Activated CD8-positive, alpha-beta memory T cell treated with anti-CD3 and anti-CD28 coated beads, Interleukin-2, amount 50 U/mL, for 24 hours (primary cell): ENCODE data around the gene GZMM.
A peak's percentile ranks its signal among the peaks of the same experiment; 100 is the strongest.

Experiments
- DNase-seq: peaks from one replicate; pipeline ENCODE4 v3.0.0-alpha.2; 2020; ENCODE audit errors: extremely low read depth

GZMM gene

GRCh38 chr19:512547-513365, 31.1 kb upstream of the GZMM start:
- DNase-seq = no peak

GRCh38 chr19:513368-514165, 30.3 kb upstream of the GZMM start:
- no peak for DNase-seq

- DNase-seq = no peak
Observed at GRCh38 chr19:514166-514663, 29.6 kb upstream of the GZMM start.

- no peak for DNase-seq
Observed at GRCh38 chr19:517721-518597, 25.9 kb upstream of the GZMM start.

GRCh38 chr19:518598-519231, 25.1 kb upstream of the GZMM start:
- no peak for DNase-seq

GRCh38 chr19:519449-519865, 24.4 kb upstream of the GZMM start:
- no peak for DNase-seq

- DNase-seq = no peak
Observed at GRCh38 chr19:522726-523125, 21.1 kb upstream of the GZMM start.

GRCh38 chr19:524062-524674, 19.7 kb upstream of the GZMM start:
- DNase-seq = no peak

- no peak for DNase-seq
Observed at GRCh38 chr19:525029-525428, 18.8 kb upstream of the GZMM start.

GRCh38 chr19:525857-526419, 17.9 kb upstream of the GZMM start:
- no peak for DNase-seq

- no peak for DNase-seq
Observed at GRCh38 chr19:530134-531008, 13.5 kb upstream of the GZMM start.

- DNase-seq = peak; percentile 57
Observed at GRCh38 chr19:531009-531752, 12.7 kb upstream of the GZMM start.

GRCh38 chr19:531753-532560, 11.9 kb upstream of the GZMM start, which contains the start of gene CDC34:
TSS of gene CDC34 (plus strand) at chr19:531760. CDS start at chr19:531932, 172 bp downstream.
- no peak for DNase-seq

GRCh38 chr19:532561-533363, 11.1 kb upstream of the GZMM start:
- DNase-seq = no peak

GRCh38 chr19:533364-534058, 10.3 kb upstream of the GZMM start:
- DNase-seq = no peak

- DNase-seq = no peak
Observed at GRCh38 chr19:534088-534487, 9.8 kb upstream of the GZMM start.
